NCI-H1436 (cell line): ENCODE measurements around the gene CD8B.
"Not testable (repeated sequence)": the region's sequence is repeated elsewhere in the genome, so short reads cannot be mapped to it uniquely, and the experiment has no call there.

ENCODE experiments used
- DNase-seq: peaks from one replicate; lab custom pipeline; 2025; lab: John Stamatoyannopoulos, UW

CD8B gene

GRCh38 chr2:86835548-86835889 is 26.2 kb downstream of the CD8B start:
- not testable (repeated sequence) for DNase-seq

DNA sequence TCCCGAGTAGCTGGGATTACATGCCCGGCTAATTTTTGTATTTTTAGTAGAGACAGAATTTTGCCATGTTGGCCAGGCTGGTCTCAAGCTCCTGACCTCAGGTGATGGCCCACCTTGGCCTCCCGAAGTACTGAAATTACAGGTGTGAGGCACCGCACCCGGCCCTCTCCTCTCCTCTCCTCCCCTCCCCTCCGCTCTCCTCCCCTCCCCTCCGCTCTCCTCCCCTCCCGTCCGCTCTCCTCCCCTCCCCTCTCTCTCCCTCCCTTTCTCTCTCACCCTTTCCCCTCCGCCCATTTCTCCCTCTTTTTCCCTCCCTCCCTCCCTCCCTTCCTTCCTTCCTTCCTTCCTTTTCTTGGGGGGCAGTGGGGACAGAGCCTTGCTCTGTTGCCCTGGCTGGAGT is 28.4 kb downstream of the CD8B start:
- DNase-seq = no peak

DNA sequence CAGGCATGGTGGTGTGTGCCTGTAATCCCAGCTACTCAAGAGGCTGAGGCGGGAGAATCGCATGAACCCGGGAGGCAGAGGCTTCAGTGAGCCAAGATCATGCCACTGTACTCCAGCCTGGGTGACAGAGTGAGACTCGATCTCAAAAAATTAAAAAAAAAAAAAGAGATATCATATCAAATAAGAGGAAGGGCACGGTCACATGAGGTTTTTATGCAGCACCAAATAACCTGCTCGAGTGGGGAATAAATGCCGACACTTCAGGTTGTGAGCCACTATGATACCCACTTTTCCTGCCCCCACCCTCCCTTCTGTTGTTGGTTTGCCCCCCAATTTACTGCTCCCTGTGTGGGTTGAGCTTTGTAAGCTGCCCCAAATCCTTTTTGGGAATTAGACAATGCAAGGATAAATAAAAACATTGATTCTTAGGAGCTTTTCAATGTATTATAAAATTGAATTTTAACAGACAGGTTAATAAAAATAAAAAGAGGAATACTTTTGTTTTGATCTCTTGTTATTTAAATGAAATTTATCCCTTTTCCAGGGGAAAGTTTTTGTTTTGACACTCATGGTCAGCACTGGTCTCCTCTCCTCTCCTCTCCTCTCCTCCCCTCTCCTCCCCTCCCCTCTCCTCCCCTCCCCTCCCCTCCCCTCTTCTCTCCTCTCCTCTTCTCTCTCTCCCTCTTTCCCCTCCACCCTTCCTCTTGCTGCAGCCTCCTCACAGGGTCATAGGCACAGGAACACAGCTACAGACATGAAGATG is 29.2 kb downstream of the CD8B start:
- no peak for DNase-seq

- DNase-seq = no peak
Measured at GRCh38 chr2:86831537-86831936, 30.1 kb downstream of the CD8B start.

DNA sequence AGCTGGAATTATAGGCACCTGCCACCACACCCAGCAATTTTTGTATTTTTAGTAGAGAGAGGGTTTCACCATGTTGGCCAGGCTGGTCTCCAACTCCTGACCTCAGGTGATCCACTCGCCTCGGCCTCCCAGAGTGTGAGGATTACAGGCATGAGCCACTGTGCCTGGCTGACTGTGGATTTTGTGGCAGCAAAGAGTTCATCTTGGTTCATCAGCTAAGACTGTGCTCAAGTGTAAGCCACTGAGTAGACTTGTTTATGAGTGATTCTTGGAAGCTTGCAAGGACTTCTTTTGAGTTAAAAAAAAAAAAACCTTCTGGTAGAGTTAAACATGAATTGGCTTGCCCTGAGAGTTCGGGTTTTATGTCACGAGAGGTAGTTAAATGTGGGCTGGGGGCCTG is 34.7 kb downstream of the CD8B start:
- DNase-seq = no peak

GRCh38 chr2:86825693-86826381 is 35.8 kb downstream of the CD8B start:
- no peak for DNase-seq

GRCh38 chr2:86825036-86825692 is 36.5 kb downstream of the CD8B start:
- no peak for DNase-seq

DNA sequence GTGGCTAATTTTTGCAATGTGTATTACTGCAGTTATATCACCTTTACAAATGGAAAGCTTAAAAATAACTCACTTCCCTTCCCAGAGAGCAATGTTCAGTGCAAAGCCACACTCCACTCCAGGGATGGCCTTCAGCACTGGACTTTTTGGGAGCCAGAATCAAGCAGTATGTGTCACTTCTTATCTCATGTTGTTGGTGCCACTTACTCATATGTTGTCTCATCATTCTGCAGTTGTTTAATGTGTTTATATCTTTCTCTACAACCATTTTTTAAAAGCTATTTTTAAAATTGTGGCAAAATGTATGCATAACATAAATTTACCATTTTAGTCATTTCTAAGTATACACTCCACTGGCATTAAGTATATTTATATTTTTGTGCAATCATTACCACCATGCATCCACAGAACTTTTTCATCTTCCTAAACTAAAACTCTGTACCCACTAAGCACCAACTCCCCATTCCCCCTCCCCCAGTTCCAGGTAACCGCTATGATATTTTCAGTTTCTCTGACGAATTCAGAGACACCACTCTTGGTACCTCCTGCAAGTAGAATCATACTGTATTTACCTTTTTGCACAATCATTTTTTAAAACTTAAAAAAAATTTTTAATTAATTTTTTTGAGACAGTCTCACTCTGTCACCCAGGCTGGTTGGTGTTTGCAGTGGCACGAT is 38.9 kb downstream of the CD8B start:
- DNase-seq = no peak

DNA sequence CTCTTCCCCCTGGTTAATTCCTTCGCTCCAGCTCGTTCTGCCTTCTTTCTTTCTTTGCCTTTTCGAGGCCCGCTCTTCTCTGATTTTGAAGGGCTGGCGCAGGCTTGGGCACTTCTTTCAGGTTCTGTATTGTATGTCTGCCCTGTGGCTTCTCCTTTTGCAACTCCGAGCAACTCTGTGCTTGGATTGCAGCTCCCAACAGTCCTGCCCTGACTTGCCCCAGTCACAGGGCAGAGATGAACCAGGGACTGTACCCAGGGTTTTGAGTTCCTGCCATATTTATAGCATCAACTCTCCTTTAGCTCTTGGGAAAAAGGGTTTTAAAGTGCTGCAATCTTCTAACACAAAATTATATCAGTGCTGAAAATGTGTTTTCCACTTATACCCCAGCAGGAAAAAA is 39.8 kb downstream of the CD8B start:
- DNase-seq = no peak

GRCh38 chr2:86821306-86821705 is 40.4 kb downstream of the CD8B start:
- no peak for DNase-seq

DNA sequence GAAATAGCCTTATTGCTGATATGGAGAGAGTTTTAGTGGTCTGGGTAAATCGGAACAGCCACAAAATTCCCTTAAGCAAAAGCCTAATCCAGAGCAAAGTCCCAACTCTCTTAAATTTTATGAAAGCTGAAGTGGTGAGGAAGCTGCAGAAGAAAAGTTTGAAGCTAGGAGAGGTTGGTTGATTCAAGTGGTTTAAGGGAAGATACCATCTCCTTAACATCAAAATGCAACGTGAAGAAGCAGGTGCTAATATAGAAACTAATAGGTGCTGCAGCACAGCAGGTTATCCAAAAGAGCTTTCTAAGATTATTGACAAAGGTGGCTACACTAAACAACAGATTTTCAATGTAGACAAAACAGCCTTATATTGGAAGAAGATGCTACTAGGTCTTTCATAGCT is 42.7 kb downstream of the CD8B start:
- DNase-seq = no peak

GRCh38 chr2:86818114-86818801 is 43.4 kb downstream of the CD8B start:
- DNase-seq = no peak

- no peak for DNase-seq
Measured at GRCh38 chr2:86815611-86816010, 46.1 kb downstream of the CD8B start.

- DNase-seq = no peak
Measured at GRCh38 chr2:86809481-86810121, 52.1 kb downstream of the CD8B start.

- peak; percentile 73 for DNase-seq
Measured at GRCh38 chr2:86808315-86809161, 53.1 kb downstream of the CD8B start.

GRCh38 chr2:86807468-86808275 is 54.0 kb downstream of the CD8B start:
- DNase-seq = peak; percentile 26

DNA sequence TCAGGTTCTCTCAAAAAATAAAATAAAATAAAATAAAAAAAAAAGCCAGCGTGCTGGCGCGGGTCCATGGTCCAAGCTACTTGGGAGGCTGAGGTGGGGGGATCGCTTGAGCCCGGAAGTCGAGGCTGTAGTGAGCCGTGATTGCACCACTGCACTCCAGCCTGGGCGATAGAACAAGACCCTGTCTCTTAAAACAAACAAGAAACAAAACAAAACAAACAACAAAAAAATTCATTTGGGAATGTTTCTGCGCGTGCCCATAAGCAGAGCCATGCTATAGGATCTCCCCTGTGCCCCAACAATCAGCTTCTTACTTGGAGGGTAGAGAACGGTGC is 54.6 kb downstream of the CD8B start:
- DNase-seq = no peak

DNA sequence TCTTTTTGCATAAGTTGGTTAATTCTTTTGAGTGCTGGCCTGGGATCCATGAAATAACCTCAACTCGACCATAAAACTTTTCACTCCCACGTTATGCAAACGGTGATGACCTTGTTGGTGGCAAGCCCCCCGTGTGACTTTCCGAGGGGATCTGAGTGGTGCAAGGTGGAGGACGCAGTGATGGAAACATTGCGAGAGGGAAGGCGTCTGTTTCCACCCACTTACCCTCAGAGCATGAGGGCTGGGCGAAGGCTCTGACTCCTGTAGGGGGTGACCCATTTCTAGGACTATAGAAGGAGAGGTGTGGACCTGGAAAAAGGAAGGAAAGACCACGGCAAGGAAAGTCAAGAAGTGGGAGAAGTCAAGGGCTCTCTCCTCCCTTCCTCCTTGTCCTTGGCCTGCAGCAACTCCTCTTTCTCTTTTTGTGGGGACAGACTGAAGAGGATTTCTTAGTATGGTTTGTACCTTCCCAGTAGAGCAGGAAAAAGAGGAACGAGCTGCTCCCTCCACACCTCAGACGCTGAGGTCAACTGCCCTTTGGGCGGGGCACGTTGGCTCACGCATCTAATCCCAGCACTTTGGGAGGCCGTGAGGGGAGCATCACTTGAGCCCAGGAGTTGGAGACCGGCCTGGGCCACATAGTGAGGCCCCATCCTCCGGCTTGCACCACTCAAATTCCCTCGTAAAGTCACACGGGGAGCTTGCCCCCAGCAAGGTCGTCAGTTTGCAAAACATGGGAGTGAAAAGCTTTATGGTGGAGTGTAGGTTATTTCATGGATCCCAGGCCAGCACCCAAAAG is 55.4 kb downstream of the CD8B start:
- no peak for DNase-seq
